IMR-90 (cell line): ENCODE results near the gene SYNPO2. TPM values are rescaled to one million over a fixed set of nuclear protein-coding genes. Genes with fewer than 3 reads are reported as not detected.
A peak's percentile ranks its signal among the peaks of the same experiment; 100 is the strongest.

Experiments used
- ATAC-seq: fragments of 200-7000 bp; cut with Tn5 transposase; 2 replicates; pipeline ENCODE4 v1.9.1; 2020; ENCODE audit warnings: low read depth, mild to moderate bottlenecking, moderate library complexity
- BruUV-seq: library from RNA; stranded (reverse); fragments of 400-500 nt; replicated peaks from 2 replicates; lab custom pipeline; 2021; lab: Mats Ljungman, UMichigan
- CTCF ChIA-PET: fragments of 300-600 bp; formaldehyde crosslinking; extraction: SDS; loops from one replicate; lab custom pipeline; 2021; ENCODE audit warnings: antibody characterized with exemption; lab: Yijun Ruan, JAX
- POLR2A ChIA-PET: fragments of 300-600 bp; sonication (Branson Sonifier 250); formaldehyde crosslinking; loops from one replicate; lab custom pipeline; 2022; ENCODE audit warnings: antibody characterized with exemption; ENCODE audit not compliant: unreplicated experiment; lab: Charles Lee
- DNase-seq: peaks from one replicate; pipeline ENCODE4 v3.0.0; 2013
- H2AFZ ChIP-seq: replicated peaks from 2 replicates; pipeline ENCODE3; 2013; ENCODE audit warnings: low read length, mild to moderate bottlenecking; ENCODE audit not compliant: poor library complexity
- H2AK5ac ChIP-seq: 2 replicates; pipeline ENCODE4 v1.6.1; 2013; ENCODE audit warnings: low read depth, low read length, inconsistent platforms
- H2AK9ac ChIP-seq: replicated peaks from 2 replicates; pipeline ENCODE3; 2013; ENCODE audit warnings: mild to moderate bottlenecking, low read depth, low read length, moderate library complexity; ENCODE audit not compliant: poor library complexity
- H2BK120ac ChIP-seq: 2 replicates; pipeline ENCODE4 v1.6.1; 2013; ENCODE audit warnings: low read depth, low read length, inconsistent platforms
- H2BK15ac ChIP-seq: 3 replicates; pipeline ENCODE4 v1.6.1; 2013; ENCODE audit warnings: low read depth, low read length, inconsistent platforms
- H2BK20ac ChIP-seq: 2 replicates; pipeline ENCODE4 v1.6.1; 2013; ENCODE audit warnings: low read depth, mild to moderate bottlenecking, inconsistent platforms, low read length, moderate library complexity
- H2BK5ac ChIP-seq: 2 replicates; pipeline ENCODE4 v1.6.1; 2013; ENCODE audit warnings: mild to moderate bottlenecking, low read depth, low read length, inconsistent platforms; ENCODE audit not compliant: poor library complexity, severe bottlenecking
- H3K14ac ChIP-seq: replicated peaks from 2 replicates; pipeline ENCODE4 v1.6.1; 2013; ENCODE audit warnings: low read depth, low read length, inconsistent platforms
- H3K18ac ChIP-seq: 2 replicates; pipeline ENCODE4 v1.6.1; 2013; ENCODE audit warnings: low read depth, low read length, control low read depth
- H3K23ac ChIP-seq: 2 replicates; pipeline ENCODE4 v1.6.1; 2013; ENCODE audit warnings: low read depth, low read length, inconsistent platforms
- H3K27ac ChIP-seq: 2 replicates; pipeline ENCODE4 v1.5.1; 2013; ENCODE audit warnings: mild to moderate bottlenecking, control low read depth, low read length; ENCODE audit not compliant: insufficient read depth
- H3K27me3 ChIP-seq: 2 replicates; pipeline ENCODE4 v1.6.1; 2013; ENCODE audit warnings: low read length; ENCODE audit not compliant: control insufficient read depth, insufficient read depth
- H3K36me3 ChIP-seq: 2 replicates; pipeline ENCODE4 v1.6.1; 2013; ENCODE audit warnings: low read length, mixed read lengths; ENCODE audit not compliant: control insufficient read depth, insufficient read depth
- H3K4ac ChIP-seq: 2 replicates; pipeline ENCODE4 v1.6.1; 2013; ENCODE audit warnings: low read depth, low read length, inconsistent platforms
- H3K4me1 ChIP-seq: 2 replicates; pipeline ENCODE4 v1.6.1; 2013; ENCODE audit warnings: low read length, mixed read lengths; ENCODE audit not compliant: control insufficient read depth, insufficient read depth
- H3K4me2 ChIP-seq: 2 replicates; pipeline ENCODE4 v1.6.1; 2013; ENCODE audit warnings: low read depth, mild to moderate bottlenecking, control low read depth, low read length, moderate library complexity
- H3K4me3 ChIP-seq: 2 replicates; pipeline ENCODE4 v1.5.1; 2013; ENCODE audit warnings: low read depth, mild to moderate bottlenecking, control low read depth, low read length, moderate library complexity; ENCODE audit not compliant: insufficient read depth
- H3K56ac ChIP-seq: 2 replicates; pipeline ENCODE4 v1.6.1; 2013; ENCODE audit warnings: low read length, inconsistent platforms; ENCODE audit not compliant: insufficient read depth; ENCODE audit errors: extremely low read depth
- H3K79me1 ChIP-seq, 2 experiments: 2 replicates each; pipeline ENCODE4 v1.6.1; 2013; ENCODE audit warnings: low read length in 2 of 2, inconsistent platforms in 1 of 2, low read depth in 1 of 2
- H3K9ac ChIP-seq: 2 replicates; pipeline ENCODE4 v1.6.1; 2013; ENCODE audit warnings: low read depth, low read length, control low read depth
- H3K9me1 ChIP-seq: 2 replicates; pipeline ENCODE4 v1.6.1; 2013; ENCODE audit warnings: low read length, inconsistent platforms; ENCODE audit not compliant: insufficient read depth
- H3K9me3 ChIP-seq: 2 replicates; pipeline ENCODE4 v1.6.1; 2013; ENCODE audit warnings: low read length; ENCODE audit not compliant: control insufficient read depth, insufficient read depth
- H4K20me1 ChIP-seq: 2 replicates; pipeline ENCODE4 v1.6.1; 2013; ENCODE audit warnings: low read length, inconsistent platforms; ENCODE audit not compliant: insufficient read depth
- H4K5ac ChIP-seq: 2 replicates; pipeline ENCODE4 v1.6.1; 2013; ENCODE audit warnings: mild to moderate bottlenecking, low read depth, low read length, control low read depth
- H4K8ac ChIP-seq, 2 experiments: 2 replicates each; pipeline ENCODE4 v1.6.1; 2013; ENCODE audit warnings: low read depth in 2 of 2, low read length in 2 of 2, control low read depth in 1 of 2, inconsistent platforms in 1 of 2
- H4K91ac ChIP-seq: 2 replicates; pipeline ENCODE4 v1.6.1; 2013; ENCODE audit warnings: low read depth, low read length, inconsistent platforms; ENCODE audit not compliant: insufficient read depth
- CHD1 ChIP-seq: IDR thresholded peaks from 2 replicates; pipeline ENCODE4 v1.6.1; 2012; ENCODE audit warnings: low read depth, low read length, improper control_type of control experiment
- FOS ChIP-seq: fragments of 150-350 bp; IDR thresholded peaks from 2 replicates; pipeline ENCODE4 v1.6.1; 2016; ENCODE audit warnings: low read depth, low read length
- MAFK ChIP-seq: IDR thresholded peaks from 2 replicates; pipeline ENCODE4 v1.6.1; 2012; ENCODE audit warnings: low read depth, low read length, improper control_type of control experiment
- MAZ ChIP-seq: IDR thresholded peaks from 2 replicates; pipeline ENCODE4 v1.6.1; 2012; ENCODE audit warnings: low read depth, mild to moderate bottlenecking, low read length, improper control_type of control experiment, moderate library complexity, borderline replicate concordance
- MXI1 ChIP-seq: IDR thresholded peaks from 2 replicates; pipeline ENCODE4 v1.6.1; 2012; ENCODE audit warnings: low read depth, mild to moderate bottlenecking, low read length, moderate library complexity, borderline replicate concordance
- RAD21 ChIP-seq: IDR thresholded peaks from 2 replicates; pipeline ENCODE4 v1.6.1; 2012; ENCODE audit warnings: low read length, improper control_type of control experiment
- RCOR1 ChIP-seq: IDR thresholded peaks from 2 replicates; pipeline ENCODE4 v1.6.1; 2012; ENCODE audit warnings: mild to moderate bottlenecking, low read length, improper control_type of control experiment; ENCODE audit not compliant: insufficient replicate concordance
- RFX5 ChIP-seq: IDR thresholded peaks from 2 replicates; pipeline ENCODE4 v1.8.0; 2012; ENCODE audit warnings: low read depth, mild to moderate bottlenecking, low read length, moderate library complexity
- SMC3 ChIP-seq: fragments of 150-350 bp; IDR thresholded peaks from 2 replicates; pipeline ENCODE4 v1.6.1; 2016; ENCODE audit warnings: low read depth, mild to moderate bottlenecking, antibody characterized with exemption, low read length, moderate library complexity
- WGBS, 2 experiments: methylation state at CpG; one replicate each; pipeline versions ENCODE4 v1.1.5 to v1.1.7; 2013; ENCODE audit warnings: missing lambda C conversion rate in 2 of 2; ENCODE audit not compliant: insufficient read length in 1 of 2; ENCODE audit errors: extremely low coverage in 2 of 2; 5-methylcytosine and 5-hydroxymethylcytosine counted together
- dilution Hi-C: fragments of 300-500 bp; cut with HindIII; formaldehyde crosslinking; loops from one replicate; pipeline ENCODE4 v1.14.3; 2018; ENCODE audit warnings: low sequenced_read_pairs; ENCODE audit not compliant: unreplicated experiment
- in situ Hi-C: fragments of 300-500 bp; cut with MboI; formaldehyde crosslinking; loops from 3 replicates; pipeline ENCODE4 v1.14.3; 2019; ENCODE audit warnings: low sequenced_read_pairs, inconsistent platforms, mixed read lengths
- intact Hi-C: fragments of 100-400 bp; cut with micrococcal nuclease; formaldehyde crosslinking; loops from 2 replicates; pipeline ENCODE4 v1.10.0; 2022
- polyA plus RNA-seq, 3 experiments: library from polyadenylated mRNA; depleted of rRNA; stranded (reverse); fragments of >200 nt; gene quantifications; 2 replicates each; pipeline ENCODE4 v1.2.3, GENCODE V29; 2012; ENCODE audit warnings: low replicate concordance in 1 of 3
- total RNA-seq: library from RNA; depleted of rRNA; stranded (reverse); fragments of >200 nt; gene quantifications from 2 replicates; pipeline ENCODE4 v1.2.3, GENCODE V29; 2012
- TF ChIP-seq, protein P1 (sequence below): conservative IDR thresholded peaks from 2 replicates; pipeline ENCODE4 v1.5.1; 2012; ENCODE audit warnings: mild to moderate bottlenecking, low read depth, low read length, improper control_type of control experiment
- TF ChIP-seq, protein P2 (sequence below): fragments of 150-350 bp; IDR thresholded peaks from 2 replicates; pipeline ENCODE4 v1.6.1; 2017; ENCODE audit warnings: mild to moderate bottlenecking, antibody characterized with exemption, low read length, low read depth

SYNPO2 gene
- total and polyA plus RNA-seq, 2 of the 4 experiments (the other 2 are of a cell fraction) = 0.99 to 1.8 TPM

DNA sequence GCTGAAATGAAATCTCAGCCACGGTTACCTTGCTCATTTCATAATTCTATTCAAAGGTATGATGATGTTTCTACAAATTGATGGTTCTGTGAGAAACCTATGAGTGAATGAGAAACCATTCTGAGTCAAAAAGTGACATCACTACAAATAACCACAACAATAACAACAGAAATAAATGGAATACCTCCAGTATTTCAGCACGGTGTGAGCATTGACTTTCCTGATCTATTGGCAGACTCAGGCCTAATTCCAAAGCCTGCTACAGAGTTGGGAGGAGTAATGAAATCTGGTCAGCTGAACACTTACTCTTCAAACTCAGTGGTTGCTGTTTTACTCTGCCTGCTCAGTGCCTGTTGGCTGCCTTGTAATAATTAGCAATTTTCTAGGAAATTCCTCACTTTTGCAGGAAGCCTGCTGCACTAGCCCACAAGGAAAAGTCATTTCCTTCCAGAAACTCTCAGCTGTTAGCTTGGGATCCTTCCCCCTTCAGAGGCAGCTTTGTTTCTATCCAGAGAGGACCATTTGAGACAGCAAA, 18.8 kb upstream of the SYNPO2 start:
- intact Hi-C loops = no loop called here
- Histone ChIP-seq H2BK15ac (no peak overlapping the region; the same call in 2 of the 3 replicates), H2BK120ac (no peak overlapping the region), H3K4me3 (no peak overlapping the region), H3K56ac (no peak overlapping the region), H3K9me3 (no peaks in the 10 kb centered on the region), H3K18ac (no peak overlapping the region), H3K27me3 (no peaks in the 10 kb centered on the region), H3K79me1 (no peaks in the 10 kb centered on the region), H4K20me1 (no peaks in the 10 kb centered on the region), H2BK20ac (no peak overlapping the region), H4K8ac (no peak overlapping the region), H3K14ac (no peak overlapping the region; the same call in 1 of the 2 replicates), H3K23ac (no peak overlapping the region; the same call in 1 of the 2 replicates), H3K9me1 (no peaks in the 10 kb centered on the region), H2AK9ac (no peak overlapping the region), H3K4me2 (no peak overlapping the region), H2BK5ac (no peak overlapping the region), H2AFZ (peak overlapping the region; percentile 6), H3K4me1 (no peaks in the 10 kb centered on the region), H3K4ac (no peak overlapping the region), H2AK5ac (no peak overlapping the region), H4K5ac (no peak overlapping the region), H3K9ac (no peak overlapping the region), H4K91ac (no peak overlapping the region), H3K36me3 (no peaks in the 10 kb centered on the region), H3K27ac (no peak overlapping the region)
- in situ Hi-C loops = no loop called here
- dilution Hi-C loops = no loop called here
- no TSS peak for BruUV-seq
- TF ChIP-seq SMC3 = no peak
- TF ChIP-seq, protein P1, sequence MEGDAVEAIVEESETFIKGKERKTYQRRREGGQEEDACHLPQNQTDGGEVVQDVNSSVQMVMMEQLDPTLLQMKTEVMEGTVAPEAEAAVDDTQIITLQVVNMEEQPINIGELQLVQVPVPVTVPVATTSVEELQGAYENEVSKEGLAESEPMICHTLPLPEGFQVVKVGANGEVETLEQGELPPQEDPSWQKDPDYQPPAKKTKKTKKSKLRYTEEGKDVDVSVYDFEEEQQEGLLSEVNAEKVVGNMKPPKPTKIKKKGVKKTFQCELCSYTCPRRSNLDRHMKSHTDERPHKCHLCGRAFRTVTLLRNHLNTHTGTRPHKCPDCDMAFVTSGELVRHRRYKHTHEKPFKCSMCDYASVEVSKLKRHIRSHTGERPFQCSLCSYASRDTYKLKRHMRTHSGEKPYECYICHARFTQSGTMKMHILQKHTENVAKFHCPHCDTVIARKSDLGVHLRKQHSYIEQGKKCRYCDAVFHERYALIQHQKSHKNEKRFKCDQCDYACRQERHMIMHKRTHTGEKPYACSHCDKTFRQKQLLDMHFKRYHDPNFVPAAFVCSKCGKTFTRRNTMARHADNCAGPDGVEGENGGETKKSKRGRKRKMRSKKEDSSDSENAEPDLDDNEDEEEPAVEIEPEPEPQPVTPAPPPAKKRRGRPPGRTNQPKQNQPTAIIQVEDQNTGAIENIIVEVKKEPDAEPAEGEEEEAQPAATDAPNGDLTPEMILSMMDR = no peak
- no peak for TF ChIP-seq MAZ
- no peak for TF ChIP-seq MAFK
- no peak for TF ChIP-seq MXI1
- no peak for TF ChIP-seq RAD21
- TF ChIP-seq CHD1 = no peak
- TF ChIP-seq RFX5 = no peak
- TF ChIP-seq, protein P2, sequence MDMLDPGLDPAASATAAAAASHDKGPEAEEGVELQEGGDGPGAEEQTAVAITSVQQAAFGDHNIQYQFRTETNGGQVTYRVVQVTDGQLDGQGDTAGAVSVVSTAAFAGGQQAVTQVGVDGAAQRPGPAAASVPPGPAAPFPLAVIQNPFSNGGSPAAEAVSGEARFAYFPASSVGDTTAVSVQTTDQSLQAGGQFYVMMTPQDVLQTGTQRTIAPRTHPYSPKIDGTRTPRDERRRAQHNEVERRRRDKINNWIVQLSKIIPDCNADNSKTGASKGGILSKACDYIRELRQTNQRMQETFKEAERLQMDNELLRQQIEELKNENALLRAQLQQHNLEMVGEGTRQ = no peak
- TF ChIP-seq FOS = no peak
- TF ChIP-seq RCOR1 = no peak
- no CpG with 5 or more reads among the region's 2 CpGs for WGBS, 2 experiments
- CTCF ChIA-PET = interaction anchor here (1.0 kb wide), 2 partner anchors 9 to 128 kb away, joined by 3 read pairs; no protein-coding TSS in a partner anchor
- DNase-seq (peak; percentile 63), ATAC-seq (peak; percentile 62)
- POLR2A ChIA-PET = no interaction called here
